Activated naive CD4-positive, alpha-beta T cell treated with anti-CD3 and anti-CD28 coated beads, Interleukin-2, amount 50 U/mL, for 16 hours (primary cell): ENCODE results near the gene CMPK2.
"Not testable (repeated sequence)": the region's sequence is repeated elsewhere in the genome, so short reads cannot be mapped to it uniquely, and the experiment has no call there.

Source experiments
- DNase-seq: peaks from one replicate; pipeline ENCODE4 v3.0.0-alpha.2; 2020

Gene CMPK2

GRCh38 chr2:6880200-6880733 is 14.6 kb upstream of the CMPK2 start:
- no peak for DNase-seq

DNA sequence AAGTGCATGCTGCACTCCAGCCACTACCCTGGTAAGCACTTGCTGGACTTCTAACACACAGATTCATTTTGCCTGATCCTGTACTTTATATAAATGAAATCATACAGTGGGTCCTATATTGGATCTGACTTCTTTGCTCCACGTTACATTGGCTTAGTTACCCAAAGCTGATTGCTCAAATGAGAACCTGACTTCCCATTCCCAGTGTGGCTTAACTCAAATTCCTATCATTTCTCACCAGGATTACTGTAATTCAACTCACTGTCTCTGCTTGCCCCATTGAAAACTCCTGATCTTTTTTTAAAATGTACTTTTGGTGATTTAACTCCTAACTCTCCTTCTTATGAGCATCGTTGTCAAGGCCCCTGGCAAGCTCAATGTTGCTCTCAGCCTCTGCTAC is 13.3 kb upstream of the CMPK2 start:
- no peak for DNase-seq

GRCh38 chr2:6878549-6878948 is 12.8 kb upstream of the CMPK2 start:
- no peak for DNase-seq

DNA sequence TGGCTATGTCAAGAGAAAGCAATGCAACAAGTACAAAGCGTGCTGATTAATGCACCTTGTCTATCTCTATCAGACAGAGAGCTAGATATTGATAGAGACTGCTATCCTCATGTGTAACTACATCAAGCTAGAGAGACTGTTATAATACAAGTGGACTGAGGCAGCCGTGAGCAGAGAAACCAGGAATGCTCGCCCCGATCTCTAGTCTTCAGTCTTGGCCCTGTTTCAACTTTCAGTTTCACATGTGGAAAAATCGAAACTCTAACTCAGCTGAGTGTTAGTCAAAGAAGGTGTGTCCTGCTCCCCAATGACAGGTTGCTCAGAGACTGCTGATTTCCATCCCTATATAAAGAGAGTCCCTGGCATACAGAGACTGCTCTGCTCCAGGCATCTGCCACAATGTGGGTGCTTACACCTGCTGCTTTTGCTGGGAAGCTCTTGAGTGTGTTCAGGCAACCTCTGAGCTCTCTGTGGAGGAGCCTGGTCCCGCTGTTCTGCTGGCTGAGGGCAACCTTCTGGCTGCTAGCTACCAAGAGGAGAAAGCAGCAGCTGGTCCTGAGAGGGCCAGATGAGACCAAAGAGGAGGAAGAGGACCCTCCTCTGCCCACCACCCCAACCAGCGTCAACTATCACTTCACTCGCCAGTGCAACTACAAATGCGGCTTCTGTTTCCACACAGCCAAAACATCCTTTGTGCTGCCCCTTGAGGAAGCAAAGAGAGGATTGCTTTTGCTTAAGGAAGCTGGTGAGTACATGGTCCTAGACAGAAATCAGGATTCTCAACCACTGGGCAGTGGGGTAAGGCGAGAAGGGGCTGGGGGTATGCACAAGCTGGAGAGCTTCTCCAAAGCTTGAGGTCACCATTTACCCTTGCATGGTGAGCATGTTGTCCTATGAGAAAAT is 11.9 kb upstream of the CMPK2 start, which contains the start of gene RSAD2:
RSAD2 (plus strand) TSS at position 376 of the 903 bp plus-strand sequence; CDS start at position 400, 24 bp downstream.
- peak; percentile 16 for DNase-seq

GRCh38 chr2:6876309-6876708 is 10.6 kb upstream of the CMPK2 start:
- no peak for DNase-seq

DNA sequence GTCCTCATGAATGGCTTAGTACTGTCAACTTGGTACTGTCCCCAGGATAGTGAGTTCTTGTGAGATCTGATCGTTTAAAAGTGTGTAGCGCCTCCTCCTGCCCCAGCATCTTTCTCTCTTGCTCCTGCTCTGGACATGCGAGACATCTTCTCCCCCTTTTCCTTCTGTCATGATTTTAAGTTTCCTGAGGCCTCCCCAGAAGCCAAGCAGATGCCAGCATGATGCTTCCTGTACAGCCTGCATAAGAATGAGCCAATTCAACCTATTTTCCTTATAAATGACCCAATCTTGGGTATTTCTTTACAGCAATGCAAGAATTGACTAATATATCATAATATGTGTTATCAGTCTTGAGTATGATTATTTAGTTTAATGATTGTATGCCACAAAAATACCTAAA is 8.3 kb upstream of the CMPK2 start:
- DNase-seq: no peak

DNA sequence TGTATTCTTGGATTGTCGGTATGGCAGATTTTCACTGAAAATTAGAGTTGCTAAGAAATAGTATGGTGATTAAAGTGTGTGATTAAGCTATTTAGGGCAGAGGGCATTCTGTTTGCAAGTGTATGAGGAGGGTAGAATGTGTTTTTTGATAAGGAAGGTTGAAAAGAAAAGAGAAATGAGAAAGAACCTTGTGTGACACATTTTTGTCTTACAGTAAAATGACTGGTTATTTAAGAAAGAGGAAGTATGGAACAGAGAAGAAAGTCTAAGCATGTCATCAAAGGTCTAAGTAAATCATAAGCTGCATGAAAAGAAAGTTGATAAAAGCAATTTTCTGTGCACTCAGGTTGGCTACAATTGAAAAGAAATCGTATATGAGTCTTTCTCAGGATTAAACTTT is 6.7 kb upstream of the CMPK2 start:
- no peak for DNase-seq

DNA sequence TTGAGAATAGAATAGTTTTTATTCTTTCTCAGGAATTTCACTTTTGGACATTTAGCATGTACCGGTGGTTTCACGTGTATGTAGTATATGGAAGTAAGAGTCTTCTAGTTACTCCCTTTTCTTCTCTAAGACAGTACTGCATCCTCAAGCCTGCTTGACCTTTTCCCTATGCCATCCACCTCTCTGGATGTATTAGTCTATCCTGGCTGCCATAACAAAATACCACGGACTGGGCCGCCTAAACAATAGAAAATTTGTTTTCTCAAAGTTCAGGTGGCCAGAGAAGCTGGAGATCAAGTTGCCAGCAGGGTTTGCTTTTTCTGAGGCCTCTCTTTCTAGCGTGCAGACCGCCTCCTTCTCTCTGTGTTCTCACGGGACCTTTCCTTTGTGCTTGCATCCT is 1.3 kb upstream of the CMPK2 start:
- no peak for DNase-seq

GRCh38 chr2:6866275-6866671 is 566 bp upstream of the CMPK2 start:
- DNase-seq: peak; percentile 43

DNA sequence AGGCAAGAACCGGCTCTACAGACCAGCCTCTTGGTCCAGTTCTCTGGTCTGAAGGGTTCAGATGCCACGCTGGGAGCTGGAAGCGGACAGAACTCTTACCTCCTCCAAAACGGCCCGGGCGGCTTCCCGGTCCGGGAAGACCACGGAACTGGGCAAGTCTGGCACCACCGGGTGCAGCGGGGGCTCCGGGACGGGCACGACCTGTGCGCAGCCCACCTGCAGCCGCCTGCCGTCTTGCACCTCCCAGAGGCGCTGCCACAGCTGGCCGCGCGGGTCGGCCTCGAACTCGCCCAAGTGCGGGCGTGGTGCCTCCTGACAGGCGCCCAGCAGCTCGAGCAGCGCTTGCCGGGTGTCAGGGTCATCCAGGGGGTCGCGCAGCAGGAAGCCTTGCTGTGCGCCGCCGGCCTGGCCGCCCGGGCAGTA is 773 bp downstream of the CMPK2 start:
- peak; percentile 40 for DNase-seq

- DNase-seq: no peak
Observed at GRCh38 chr2:6864231-6864754, 1.4 kb downstream of the CMPK2 start.

GRCh38 chr2:6863792-6864191 is 1.9 kb downstream of the CMPK2 start:
- DNase-seq: no peak

DNA sequence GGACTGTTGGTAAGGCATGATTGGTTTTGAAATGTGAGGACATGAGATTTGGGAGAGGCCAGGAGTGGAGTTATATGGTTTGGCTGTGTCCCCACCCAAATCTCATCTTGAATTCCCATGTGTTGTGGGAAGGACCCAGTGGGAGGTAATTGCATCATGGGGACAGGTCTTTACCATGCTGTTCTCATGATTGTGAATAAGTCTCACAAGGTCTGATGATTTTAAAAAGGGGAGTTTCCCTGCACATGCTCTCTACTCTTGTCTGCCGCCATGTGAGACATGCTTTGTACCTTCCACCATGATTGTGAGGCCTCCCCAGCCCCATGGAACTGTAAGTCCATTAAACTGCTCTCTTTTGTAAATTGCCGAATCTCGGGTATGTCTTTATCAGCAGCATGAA is 5.4 kb downstream of the CMPK2 start:
- DNase-seq: no peak

GRCh38 chr2:6858466-6859027 is 7.2 kb downstream of the CMPK2 start:
- not testable (repeated sequence) for DNase-seq

DNA sequence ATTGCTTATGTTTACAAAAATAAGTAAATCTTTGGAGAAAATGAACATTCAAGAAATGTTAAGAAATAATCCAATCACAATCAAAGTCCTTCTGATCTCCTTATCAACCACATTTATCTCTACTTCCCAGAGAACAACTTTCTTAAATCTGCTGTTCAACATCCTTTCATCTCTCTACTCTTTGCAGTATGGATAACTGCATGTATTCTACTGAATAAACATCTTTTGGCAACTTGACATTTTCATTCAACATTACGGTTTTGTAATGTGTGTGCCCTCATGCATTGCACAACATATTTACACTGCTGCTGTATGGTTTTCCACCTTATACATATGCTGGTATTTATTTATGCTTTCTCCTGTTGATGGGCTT is 9.2 kb downstream of the CMPK2 start:
- no peak for DNase-seq

GRCh38 chr2:6855860-6856547 is 9.7 kb downstream of the CMPK2 start:
- DNase-seq: no peak

- no peak for DNase-seq
Observed at GRCh38 chr2:6854416-6854815, 11.3 kb downstream of the CMPK2 start.

- no peak for DNase-seq
Observed at GRCh38 chr2:6852195-6852594, 13.5 kb downstream of the CMPK2 start.

DNA sequence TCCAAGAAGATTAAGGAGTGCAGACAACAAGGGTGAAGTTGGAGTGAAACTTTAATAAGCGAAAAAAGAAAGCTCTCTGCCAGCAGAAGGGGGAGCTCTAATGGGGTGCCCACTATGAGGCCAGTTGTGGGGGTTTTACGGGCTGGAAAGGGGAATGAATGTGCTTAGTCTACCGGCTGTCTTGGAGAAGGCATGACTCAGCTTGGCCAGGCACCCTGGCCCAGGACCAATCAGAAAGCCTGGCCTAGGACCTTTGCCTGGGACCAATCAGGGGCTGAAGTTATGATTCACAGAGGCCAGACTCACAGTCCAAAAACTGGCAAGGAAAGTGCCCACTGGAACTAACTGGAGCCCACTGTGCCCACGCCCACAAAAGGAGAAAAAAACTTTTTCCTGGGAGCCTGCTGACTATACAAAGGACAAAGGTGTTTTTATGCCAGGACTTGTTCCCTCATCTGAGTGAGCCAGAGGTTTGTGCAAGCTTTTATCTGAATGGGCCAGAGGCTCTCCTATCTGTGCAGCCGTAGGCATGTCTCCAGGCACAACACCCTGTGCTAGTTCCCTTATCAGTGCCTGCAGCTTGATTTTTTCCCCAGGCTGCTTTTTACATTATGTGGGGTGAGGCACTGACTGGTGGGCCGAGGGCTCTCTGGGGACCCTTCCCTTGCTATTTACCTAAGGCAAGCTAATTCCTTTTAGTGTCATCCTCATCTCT is 18.6 kb downstream of the CMPK2 start:
- no peak for DNase-seq

DNA sequence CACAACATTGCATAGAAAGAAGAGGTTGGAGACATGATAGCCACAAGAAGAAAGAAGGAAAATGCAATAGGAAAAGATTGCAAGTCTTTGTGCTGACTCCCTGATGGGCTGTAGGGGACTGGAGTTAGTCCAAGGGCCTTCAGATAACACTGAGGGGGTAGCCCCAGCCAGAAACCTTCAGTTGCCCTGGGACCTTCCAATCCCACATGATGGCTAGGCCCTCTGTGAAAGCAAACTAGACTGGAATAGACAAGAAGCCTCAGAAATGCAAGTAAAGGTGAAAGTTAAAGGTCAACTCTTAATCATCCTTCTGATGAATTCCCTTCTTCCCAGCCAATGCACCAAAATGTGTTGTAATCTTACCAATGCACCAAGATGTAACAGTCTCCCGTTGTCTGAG is 19.2 kb downstream of the CMPK2 start:
- DNase-seq: no peak

DNA sequence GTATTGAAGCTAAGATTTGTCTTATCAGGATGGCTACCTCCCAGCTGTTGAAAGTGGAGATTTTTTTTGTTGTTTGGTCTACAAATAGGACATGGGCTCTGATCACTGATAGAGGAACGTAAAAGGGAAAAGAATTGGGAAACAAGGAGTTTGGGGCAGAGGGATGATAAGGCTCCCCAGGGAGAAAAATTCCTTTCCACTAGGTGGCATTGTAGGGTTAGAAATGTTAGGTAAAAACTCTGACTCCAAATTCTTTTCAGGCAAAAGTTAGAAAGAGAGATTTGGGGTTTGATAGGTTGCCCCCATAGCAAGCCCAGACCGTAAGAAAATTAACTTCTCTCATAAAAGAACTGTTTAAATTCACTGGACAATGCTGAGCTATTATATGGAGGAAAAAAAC is 19.8 kb downstream of the CMPK2 start:
- no peak for DNase-seq

GRCh38 chr2:6845312-6845711 is 20.4 kb downstream of the CMPK2 start:
- DNase-seq: no peak
